ENCODE measurements around the gene TPH1.

- no peak for TF ChIP-seq CTCF (IDR thresholded peaks at IDR 0.05)
- no peak for TF ChIP-seq POLR2A (IDR thresholded peaks at IDR 0.05)
These were observed 40.5 kb downstream of the TPH1 start for GRCh38 chr11:18005376-18006129.
